GM21423 (cell line): ENCODE data around the gene RBPJL.

Experiments
- ATAC-seq: cut with Tn5 transposase; IDR thresholded peaks from one replicate; pipeline ENCODE4 v1.9.1; 2021; ENCODE audit warnings: mild to moderate bottlenecking, moderate library complexity; ENCODE audit not compliant: unreplicated experiment

RBPJL gene

GRCh38 chr20:45316150-45317080, 9.8 kb downstream of the RBPJL start:
- ATAC-seq = no peak

GRCh38 chr20:45317826-45318225, 11.2 kb downstream of the RBPJL start:
- ATAC-seq = no peak

- ATAC-seq = no peak
Observed at GRCh38 chr20:45318386-45318939, 11.8 kb downstream of the RBPJL start.

- no peak for ATAC-seq
Observed at GRCh38 chr20:45318948-45319347, 12.3 kb downstream of the RBPJL start.

GRCh38 chr20:45320948-45321595, 14.4 kb downstream of the RBPJL start:
- peak; percentile 67 for ATAC-seq

- ATAC-seq = no peak
Observed at GRCh38 chr20:45322952-45323383, 16.3 kb downstream of the RBPJL start.

- no peak for ATAC-seq
Observed at GRCh38 chr20:45323731-45324130, 17.1 kb downstream of the RBPJL start.

- ATAC-seq = no peak
Observed at GRCh38 chr20:45325371-45325770, 18.7 kb downstream of the RBPJL start.

GRCh38 chr20:45328451-45328850, 21.8 kb downstream of the RBPJL start:
- no peak for ATAC-seq

- no peak for ATAC-seq
Observed at GRCh38 chr20:45329497-45330319, 23.1 kb downstream of the RBPJL start.

GRCh38 chr20:45330476-45330875, 23.8 kb downstream of the RBPJL start:
- ATAC-seq = no peak

- no peak for ATAC-seq
Observed at GRCh38 chr20:45336530-45337366, 30.1 kb downstream of the RBPJL start.

- ATAC-seq = no peak
Observed at GRCh38 chr20:45337367-45338120, 30.9 kb downstream of the RBPJL start.

GRCh38 chr20:45338121-45339030, 31.7 kb downstream of the RBPJL start:
- no peak for ATAC-seq

- ATAC-seq = no peak
Observed at GRCh38 chr20:45339084-45339483, 32.4 kb downstream of the RBPJL start.

GRCh38 chr20:45339799-45340198, 33.2 kb downstream of the RBPJL start:
- ATAC-seq = no peak

GRCh38 chr20:45340236-45340847, 33.7 kb downstream of the RBPJL start:
- ATAC-seq = no peak

GRCh38 chr20:45340951-45341350, 34.3 kb downstream of the RBPJL start:
- ATAC-seq = no peak
